Measurements from ENCODE around the gene PCDH10.

The PCDH10 gene

GRCh38 chr4:133129237-133129636 lies 19.9 kb upstream of the PCDH10 start:
- TF ChIP-seq, protein P1, sequence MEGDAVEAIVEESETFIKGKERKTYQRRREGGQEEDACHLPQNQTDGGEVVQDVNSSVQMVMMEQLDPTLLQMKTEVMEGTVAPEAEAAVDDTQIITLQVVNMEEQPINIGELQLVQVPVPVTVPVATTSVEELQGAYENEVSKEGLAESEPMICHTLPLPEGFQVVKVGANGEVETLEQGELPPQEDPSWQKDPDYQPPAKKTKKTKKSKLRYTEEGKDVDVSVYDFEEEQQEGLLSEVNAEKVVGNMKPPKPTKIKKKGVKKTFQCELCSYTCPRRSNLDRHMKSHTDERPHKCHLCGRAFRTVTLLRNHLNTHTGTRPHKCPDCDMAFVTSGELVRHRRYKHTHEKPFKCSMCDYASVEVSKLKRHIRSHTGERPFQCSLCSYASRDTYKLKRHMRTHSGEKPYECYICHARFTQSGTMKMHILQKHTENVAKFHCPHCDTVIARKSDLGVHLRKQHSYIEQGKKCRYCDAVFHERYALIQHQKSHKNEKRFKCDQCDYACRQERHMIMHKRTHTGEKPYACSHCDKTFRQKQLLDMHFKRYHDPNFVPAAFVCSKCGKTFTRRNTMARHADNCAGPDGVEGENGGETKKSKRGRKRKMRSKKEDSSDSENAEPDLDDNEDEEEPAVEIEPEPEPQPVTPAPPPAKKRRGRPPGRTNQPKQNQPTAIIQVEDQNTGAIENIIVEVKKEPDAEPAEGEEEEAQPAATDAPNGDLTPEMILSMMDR (IDR thresholded peaks at IDR 0.05; ENCODE audit: insufficient read depth, low read length) = no peak
- no peak for TF ChIP-seq GABPA (IDR thresholded peaks at IDR 0.05; ENCODE audit: low read depth)
- no peak for TF ChIP-seq POLR2AphosphoS5 (IDR thresholded peaks at IDR 0.05; ENCODE audit: low read depth)
- TF ChIP-seq, protein P2, sequence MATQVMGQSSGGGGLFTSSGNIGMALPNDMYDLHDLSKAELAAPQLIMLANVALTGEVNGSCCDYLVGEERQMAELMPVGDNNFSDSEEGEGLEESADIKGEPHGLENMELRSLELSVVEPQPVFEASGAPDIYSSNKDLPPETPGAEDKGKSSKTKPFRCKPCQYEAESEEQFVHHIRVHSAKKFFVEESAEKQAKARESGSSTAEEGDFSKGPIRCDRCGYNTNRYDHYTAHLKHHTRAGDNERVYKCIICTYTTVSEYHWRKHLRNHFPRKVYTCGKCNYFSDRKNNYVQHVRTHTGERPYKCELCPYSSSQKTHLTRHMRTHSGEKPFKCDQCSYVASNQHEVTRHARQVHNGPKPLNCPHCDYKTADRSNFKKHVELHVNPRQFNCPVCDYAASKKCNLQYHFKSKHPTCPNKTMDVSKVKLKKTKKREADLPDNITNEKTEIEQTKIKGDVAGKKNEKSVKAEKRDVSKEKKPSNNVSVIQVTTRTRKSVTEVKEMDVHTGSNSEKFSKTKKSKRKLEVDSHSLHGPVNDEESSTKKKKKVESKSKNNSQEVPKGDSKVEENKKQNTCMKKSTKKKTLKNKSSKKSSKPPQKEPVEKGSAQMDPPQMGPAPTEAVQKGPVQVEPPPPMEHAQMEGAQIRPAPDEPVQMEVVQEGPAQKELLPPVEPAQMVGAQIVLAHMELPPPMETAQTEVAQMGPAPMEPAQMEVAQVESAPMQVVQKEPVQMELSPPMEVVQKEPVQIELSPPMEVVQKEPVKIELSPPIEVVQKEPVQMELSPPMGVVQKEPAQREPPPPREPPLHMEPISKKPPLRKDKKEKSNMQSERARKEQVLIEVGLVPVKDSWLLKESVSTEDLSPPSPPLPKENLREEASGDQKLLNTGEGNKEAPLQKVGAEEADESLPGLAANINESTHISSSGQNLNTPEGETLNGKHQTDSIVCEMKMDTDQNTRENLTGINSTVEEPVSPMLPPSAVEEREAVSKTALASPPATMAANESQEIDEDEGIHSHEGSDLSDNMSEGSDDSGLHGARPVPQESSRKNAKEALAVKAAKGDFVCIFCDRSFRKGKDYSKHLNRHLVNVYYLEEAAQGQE (IDR thresholded peaks at IDR 0.05; ENCODE audit: insufficient replicate concordance, low read depth) = no peak
- TF ChIP-seq SPI1 (IDR thresholded peaks at IDR 0.05; ENCODE audit: borderline replicate concordance, low read depth) = no peak
- DNase-seq (ENCODE audit: low read depth in 1 of 2, low spot score in 1 of 2) = no peak
- Histone ChIP-seq H3K4me3 (replicated peaks; ENCODE audit: insufficient read depth, low read length) (no peak overlapping the region), H3K27me3 (ENCODE audit: insufficient read depth, poor library complexity, severe bottlenecking) (no peaks in the 10 kb centered on the region), H3K27ac (replicated peaks) (no peak overlapping the region)

- Histone ChIP-seq H3K4me3 (replicated peaks; ENCODE audit: insufficient read depth, low read length) (no peak overlapping the region), H3K27ac (replicated peaks) (no peak overlapping the region), H3K27me3 (ENCODE audit: insufficient read depth, poor library complexity, severe bottlenecking) (no peaks in the 10 kb centered on the region)
- TF ChIP-seq, protein P2 (IDR thresholded peaks at IDR 0.05; ENCODE audit: insufficient replicate concordance, low read depth) = no peak
- TF ChIP-seq, protein P1 (IDR thresholded peaks at IDR 0.05; ENCODE audit: insufficient read depth, low read length) = no peak
- TF ChIP-seq SPI1 (IDR thresholded peaks at IDR 0.05; ENCODE audit: borderline replicate concordance, low read depth) (no peak), POLR2AphosphoS5 (IDR thresholded peaks at IDR 0.05; ENCODE audit: low read depth) (no peak), GABPA (IDR thresholded peaks at IDR 0.05; ENCODE audit: low read depth) (no peak)
- no peak for DNase-seq (ENCODE audit: low read depth in 1 of 2, low spot score in 1 of 2)
Measured at GRCh38 chr4:133130171-133130570, 18.9 kb upstream of the PCDH10 start.

- Histone ChIP-seq H3K27me3 (ENCODE audit: insufficient read depth, poor library complexity, severe bottlenecking) (no peaks in the 10 kb centered on the region), H3K27ac (replicated peaks) (no peak overlapping the region), H3K4me3 (replicated peaks; ENCODE audit: insufficient read depth, low read length) (no peak overlapping the region)
- no peak for DNase-seq (ENCODE audit: low read depth in 1 of 2, low spot score in 1 of 2)
- TF ChIP-seq, protein P2 (IDR thresholded peaks at IDR 0.05; ENCODE audit: insufficient replicate concordance, low read depth) = no peak
- no peak for TF ChIP-seq SPI1 (IDR thresholded peaks at IDR 0.05; ENCODE audit: borderline replicate concordance, low read depth)
- TF ChIP-seq, protein P1 (IDR thresholded peaks at IDR 0.05; ENCODE audit: insufficient read depth, low read length) = no peak
- TF ChIP-seq GABPA (IDR thresholded peaks at IDR 0.05; ENCODE audit: low read depth) = no peak
- no peak for TF ChIP-seq POLR2AphosphoS5 (IDR thresholded peaks at IDR 0.05; ENCODE audit: low read depth)
Measured at GRCh38 chr4:133131829-133132460, 17.1 kb upstream of the PCDH10 start.
